HepG2 (cell line): ENCODE data around the gene ST6GALNAC2. TPM values are rescaled to one million over a fixed set of nuclear protein-coding genes. Genes with fewer than 3 reads are reported as not detected.

Experiments used
- AKAP8 ChIP-seq: sonication (generic); formaldehyde crosslinking; IDR thresholded peaks from 2 replicates; pipeline ENCODE4 v1.5.1; 2020; ENCODE audit warnings: mild to moderate bottlenecking, missing genetic modification reagents
- CREBL2 ChIP-seq: sonication (generic); formaldehyde crosslinking; IDR thresholded peaks from 2 replicates; pipeline ENCODE4 v1.8.1; 2023; ENCODE audit warnings: missing genetic modification reagents, mild to moderate bottlenecking, borderline replicate concordance
- EED ChIP-seq: sonication (generic); formaldehyde crosslinking; IDR thresholded peaks from 2 replicates; pipeline ENCODE4 v1.5.0; 2020; ENCODE audit warnings: mild to moderate bottlenecking, missing genetic modification reagents
- GTF2F1 ChIP-seq: fragments of 150-350 bp; IDR thresholded peaks from 2 replicates; pipeline ENCODE4 v1.6.1; 2014; ENCODE audit warnings: low read length
- ISX ChIP-seq: sonication (generic); formaldehyde crosslinking; conservative IDR thresholded peaks from 2 replicates; pipeline ENCODE4 v1.5.0; 2020; ENCODE audit warnings: missing genetic modification reagents
- MBNL3 ChIP-seq: fragments of 250-450 bp; sonication (Bioruptor Pico); conservative IDR thresholded peaks from 2 replicates; pipeline ENCODE4 v1.8.0; 2022; ENCODE audit warnings: mild to moderate bottlenecking, inconsistent platforms
- MTA3 ChIP-seq: sonication (generic); formaldehyde crosslinking; IDR thresholded peaks from 2 replicates; pipeline ENCODE4 v1.4.0; 2020; ENCODE audit warnings: missing genetic modification reagents
- NFIC ChIP-seq: IDR thresholded peaks from 2 replicates; pipeline ENCODE4 v1.6.1; 2012; ENCODE audit warnings: mild to moderate bottlenecking, low read length, inconsistent platforms
- NRL ChIP-seq: sonication (generic); formaldehyde crosslinking; IDR thresholded peaks from 2 replicates; pipeline ENCODE4 v1.5.0; 2020; ENCODE audit warnings: missing genetic modification reagents, mild to moderate bottlenecking, moderate library complexity, borderline replicate concordance
- PLSCR1 ChIP-seq: sonication (generic); formaldehyde crosslinking; IDR thresholded peaks from 2 replicates; pipeline ENCODE4 v1.5.0; 2020; ENCODE audit warnings: missing genetic modification reagents, mild to moderate bottlenecking, borderline replicate concordance
- POLR2G ChIP-seq: fragments of 200-400 bp; formaldehyde crosslinking; IDR thresholded peaks from 2 replicates; pipeline ENCODE4 v1.6.1; 2018; ENCODE audit warnings: mild to moderate bottlenecking, low read depth, low read length, moderate library complexity
- RFXANK ChIP-seq: IDR thresholded peaks from 2 replicates; pipeline ENCODE4 v1.6.1; 2016
- RXRB ChIP-seq: IDR thresholded peaks from 2 replicates; pipeline ENCODE4 v1.6.1; 2016; ENCODE audit warnings: borderline replicate concordance, missing genetic modification reagents, missing compliant biosample characterization
- SMC3 ChIP-seq: IDR thresholded peaks from 2 replicates; pipeline ENCODE4 v1.6.1; 2011; ENCODE audit warnings: low read length, improper control_type of control experiment
- SNAPC5 ChIP-seq: sonication (generic); formaldehyde crosslinking; IDR thresholded peaks from 2 replicates; pipeline ENCODE4 v1.8.1; 2023; ENCODE audit warnings: mild to moderate bottlenecking, missing genetic modification reagents, borderline replicate concordance
- TBX3 ChIP-seq: fragments of 450-650 bp; IDR thresholded peaks from 2 replicates; pipeline ENCODE4 v1.6.1; 2017; ENCODE audit warnings: antibody characterized with exemption, mild to moderate bottlenecking, inconsistent platforms, borderline replicate concordance
- TGIF2 ChIP-seq: IDR thresholded peaks from 2 replicates; pipeline ENCODE4 v1.6.1; 2016; ENCODE audit warnings: control low read depth, missing compliant biosample characterization
- THYN1 ChIP-seq: sonication (generic); formaldehyde crosslinking; IDR thresholded peaks from 2 replicates; pipeline ENCODE4 v1.8.1; 2023; ENCODE audit warnings: low read depth, mild to moderate bottlenecking, moderate library complexity, missing genetic modification reagents, borderline replicate concordance
- ZFP62 ChIP-seq: sonication (generic); formaldehyde crosslinking; IDR thresholded peaks from 2 replicates; pipeline ENCODE4 v1.4.0; 2020; ENCODE audit warnings: missing genetic modification reagents
- ZFYVE20 ChIP-seq: sonication (generic); formaldehyde crosslinking; IDR thresholded peaks from 2 replicates; pipeline ENCODE4 v1.8.0; 2023; ENCODE audit warnings: low read depth, mild to moderate bottlenecking, moderate library complexity, missing genetic modification reagents, borderline replicate concordance
- ZHX1 ChIP-seq: sonication (generic); formaldehyde crosslinking; IDR thresholded peaks from 2 replicates; pipeline ENCODE4 v1.8.1; 2022; ENCODE audit warnings: low read depth, mild to moderate bottlenecking, missing genetic modification reagents
- ZNF354B ChIP-seq: sonication (generic); formaldehyde crosslinking; IDR thresholded peaks from 2 replicates; pipeline ENCODE4 v1.8.0; 2022; ENCODE audit warnings: mild to moderate bottlenecking, missing genetic modification reagents
- ZNF430 ChIP-seq: sonication (generic); formaldehyde crosslinking; IDR thresholded peaks from 2 replicates; pipeline ENCODE4 v1.9.0; 2021; ENCODE audit warnings: mild to moderate bottlenecking, missing genetic modification reagents
- ZNF431 ChIP-seq: sonication (generic); formaldehyde crosslinking; IDR thresholded peaks from 2 replicates; pipeline ENCODE4 v1.9.0; 2022; ENCODE audit warnings: missing genetic modification reagents, low read depth, mild to moderate bottlenecking, borderline replicate concordance
- ZNF605 ChIP-seq: sonication (generic); formaldehyde crosslinking; IDR thresholded peaks from 2 replicates; pipeline ENCODE4 v1.8.0; 2022; ENCODE audit warnings: mild to moderate bottlenecking, missing genetic modification reagents
- ZNF644 ChIP-seq: IDR thresholded peaks from 2 replicates; pipeline ENCODE4 v1.6.1; 2016; ENCODE audit warnings: low read depth
- ZSCAN5A ChIP-seq: sonication (generic); formaldehyde crosslinking; IDR thresholded peaks from 2 replicates; pipeline ENCODE4 v1.8.0; 2022; ENCODE audit warnings: mild to moderate bottlenecking, missing genetic modification reagents, borderline replicate concordance
- polyA plus RNA-seq, 8 experiments: library from polyadenylated mRNA; depleted of rRNA in 3 of 8; stranded (reverse) in 7 of 8; unstranded in 1 of 8; fragments of >200 nt; fragmentation: Illumina TruSeq in 4 of 8; extraction: Trizol in 4 of 8; gene quantifications; 2 replicates each; pipeline versions ENCODE4 v1.2.1 to v1.2.3, GENCODE V29; 2011 to 2016; ENCODE audit warnings: low read depth in 4 of 8, missing spikeins in 1 of 8, mixed read lengths in 1 of 8; ENCODE audit not compliant: insufficient read depth in 1 of 8
- total RNA-seq, 5 experiments: library from RNA; depleted of rRNA; stranded (reverse); fragments of >200 nt; fragmentation: Illumina TruSeq; extraction: Trizol; gene quantifications; 2 replicates each; pipeline ENCODE4 v1.2.3, GENCODE V29; 2016; ENCODE audit warnings: low read depth in 1 of 5

Gene ST6GALNAC2
- total and polyA plus RNA-seq, 2 of the 13 experiments (the other 11 are each of a cell fraction or from before 2014, with no cell fraction given), result 0.12 to 0.49 TPM

GRCh38 chr17:76569607-76570279 is 15.9 kb downstream of the ST6GALNAC2 start (continued):
- peak; percentile 53; the same call in 1 of the 2 replicates for TF ChIP-seq NRL (CRISPR knock-in tag)
- no peak for TF ChIP-seq SNAPC5 (CRISPR knock-in tag)
- 0 out of 2 replicates have a peak, but pooled peaks have one; percentile 50 for TF ChIP-seq ZHX1 (CRISPR knock-in tag)
- TF ChIP-seq ZNF354B (CRISPR knock-in tag), result no peak
- no peak for TF ChIP-seq RFXANK
- no peak for TF ChIP-seq PLSCR1
- TF ChIP-seq SMC3, result no peak
- peak; percentile 66; the same call in 1 of the 2 replicates for TF ChIP-seq RXRB (CRISPR knock-in tag)
- TF ChIP-seq GTF2F1, result no peak
- 0 out of 2 replicates have a peak, but pooled peaks have one; percentile 16 for TF ChIP-seq ZNF644 (CRISPR knock-in tag)
- no peak for TF ChIP-seq ZNF605 (CRISPR knock-in tag)
- no peak for TF ChIP-seq POLR2G
- TF ChIP-seq TGIF2 (CRISPR knock-in tag), result no peak
- TF ChIP-seq CREBL2 (CRISPR knock-in tag), result no peak
- no peak for TF ChIP-seq EED (CRISPR knock-in tag)
- no peak for TF ChIP-seq ZNF430 (CRISPR knock-in tag)
- no peak for TF ChIP-seq ZFYVE20 (CRISPR knock-in tag)
- TF ChIP-seq ZNF431 (CRISPR knock-in tag), result no peak
- no peak for TF ChIP-seq THYN1 (CRISPR knock-in tag)
- TF ChIP-seq TBX3, result no peak; the same call in 1 of the 2 replicates
- no peak for TF ChIP-seq MTA3 (CRISPR knock-in tag)
- 0 out of 2 replicates have a peak, but pooled peaks have one; percentile 22 for TF ChIP-seq AKAP8 (CRISPR knock-in tag)
- TF ChIP-seq ZFP62 (CRISPR knock-in tag), result no peak
- no peak for TF ChIP-seq MBNL3
- TF ChIP-seq ISX (CRISPR knock-in tag), result no peak
- no peak for TF ChIP-seq NFIC
- no peak for TF ChIP-seq ZSCAN5A (CRISPR knock-in tag)
